ENCODE results near the gene FGF8.
A peak's percentile ranks its signal among the peaks of the same experiment; 100 is the strongest.
"Not testable (repeated sequence)": the region's sequence is repeated elsewhere in the genome, so short reads cannot be mapped to it uniquely, and the experiment has no call there.

Gene FGF8

GRCh38 chr10:101775273-101776160, at the start of gene FGF8:
TSS of gene FGF8 (minus strand) at chr10:101776114. CDS start at chr10:101775900, 214 bp downstream.
- DNase-seq: peak in 1 of 56 donors; percentile 9

- DNase-seq: no peak
These were observed 48.8 kb upstream of the FGF8 start for GRCh38 chr10:101824736-101825135.

- DNase-seq: peak in 5 of 56 donors; percentile 49 to 64 (median 53)
These were observed 43.1 kb upstream of the FGF8 start for GRCh38 chr10:101818872-101819633.

- peak; percentile 83 to 100 (median 96) for DNase-seq
These were observed 42.4 kb upstream of the FGF8 start, which contains the start of gene OGA for GRCh38 chr10:101818119-101818871. TSS of gene OGA (minus strand) at chr10:101818444. CDS start at chr10:101818022, 422 bp downstream.

- DNase-seq: peak in 33 of 56 donors; percentile 12 to 70 (median 53)
These were observed 41.6 kb upstream of the FGF8 start for GRCh38 chr10:101817337-101818118.

- DNase-seq: no peak
These were observed 41.0 kb upstream of the FGF8 start for GRCh38 chr10:101816913-101817336.

GRCh38 chr10:101816376-101816775, 40.5 kb upstream of the FGF8 start:
- no peak for DNase-seq

GRCh38 chr10:101814466-101815071, 38.7 kb upstream of the FGF8 start:
- no peak for DNase-seq

GRCh38 chr10:101812606-101813005, 36.7 kb upstream of the FGF8 start:
- DNase-seq: no peak

- DNase-seq: peak in 2 of 56 donors; percentile 15 to 20
These were observed 31.2 kb upstream of the FGF8 start for GRCh38 chr10:101807158-101807557.

GRCh38 chr10:101803511-101803910, 27.6 kb upstream of the FGF8 start:
- DNase-seq: no peak

- no peak for DNase-seq
These were observed 21.6 kb upstream of the FGF8 start for GRCh38 chr10:101797403-101798059.

- no peak for DNase-seq
These were observed 17.6 kb upstream of the FGF8 start for GRCh38 chr10:101793526-101793925.

- DNase-seq: no peak
These were observed 13.8 kb upstream of the FGF8 start for GRCh38 chr10:101789686-101790085.

- not testable (repeated sequence) for DNase-seq
These were observed 13.3 kb upstream of the FGF8 start for GRCh38 chr10:101789231-101789630.

GRCh38 chr10:101785801-101786200, 9.9 kb upstream of the FGF8 start:
- DNase-seq: no peak

- DNase-seq: no peak
These were observed 8.6 kb upstream of the FGF8 start for GRCh38 chr10:101784558-101784957.

- no peak for DNase-seq
These were observed 7.8 kb upstream of the FGF8 start for GRCh38 chr10:101783736-101784118.

Measured in amygdala (tissue), 56 donors.